Osteoblast (primary cell): Measurements from ENCODE around the gene HADHA. TPM values are rescaled to one million over a fixed set of nuclear protein-coding genes. Genes with fewer than 3 reads are reported as not detected.

Experiments
- DNase-seq: peaks from one replicate; pipeline ENCODE4 v3.0.0; 2011; ENCODE audit warnings: low spot score, mixed read lengths; ENCODE audit not compliant: insufficient read length; ENCODE audit errors: missing footprints
- H2AFZ ChIP-seq: 2 replicates; pipeline ENCODE4 v1.6.0; 2011; ENCODE audit warnings: mild to moderate bottlenecking, low read length
- H3K27ac ChIP-seq: 2 replicates; pipeline ENCODE4 v1.5.1; 2011; ENCODE audit warnings: mild to moderate bottlenecking, low read depth, low read length, moderate library complexity
- H3K27me3 ChIP-seq: 2 replicates; pipeline ENCODE4 v1.6.0; 2012; ENCODE audit warnings: mild to moderate bottlenecking, control low read depth, inconsistent platforms, low read length, moderate library complexity; ENCODE audit not compliant: insufficient read depth
- H3K36me3 ChIP-seq: 2 replicates; pipeline ENCODE4 v1.5.1; 2011; ENCODE audit warnings: mild to moderate bottlenecking, low read length, control low read depth, moderate library complexity; ENCODE audit not compliant: insufficient read depth
- H3K4me1 ChIP-seq: 2 replicates; pipeline ENCODE4 v1.5.1; 2011; ENCODE audit warnings: mild to moderate bottlenecking, low read length, control low read depth, moderate library complexity; ENCODE audit not compliant: insufficient read depth
- H3K4me2 ChIP-seq: 2 replicates; pipeline ENCODE4 v1.6.0; 2011; ENCODE audit warnings: mild to moderate bottlenecking, low read length; ENCODE audit not compliant: insufficient read depth
- H3K4me3 ChIP-seq: fragments of 200-600 bp; sonication (generic); 3 replicates; pipeline ENCODE4 v1.5.1; 2012; ENCODE audit warnings: mild to moderate bottlenecking, low read length, inconsistent platforms; ENCODE audit not compliant: insufficient read depth
- H3K79me2 ChIP-seq: 2 replicates; pipeline ENCODE4 v1.6.0; 2012; ENCODE audit warnings: mild to moderate bottlenecking, low read length, control low read depth, inconsistent platforms; ENCODE audit not compliant: insufficient read depth
- H3K9me3 ChIP-seq: 2 replicates; pipeline ENCODE4 v1.5.1; 2011; ENCODE audit warnings: low read depth, low read length, control low read depth
- H4K20me1 ChIP-seq: 2 replicates; pipeline ENCODE4 v1.6.0; 2012; ENCODE audit warnings: mild to moderate bottlenecking, low read length, control low read depth; ENCODE audit not compliant: insufficient read depth
- total RNA-seq: library from RNA; depleted of rRNA; stranded (reverse); fragments of >200 nt; gene quantifications from 2 replicates; pipeline ENCODE4 v1.2.3, GENCODE V29; 2012
- TF ChIP-seq, protein P1 (sequence below): IDR thresholded peaks from 2 replicates; pipeline ENCODE4 v1.5.1; 2011; ENCODE audit warnings: mild to moderate bottlenecking, low read depth, low read length, moderate library complexity; ENCODE audit errors: extremely low read depth

The HADHA gene
- total RNA-seq, 1 donor, result 113 TPM

DNA sequence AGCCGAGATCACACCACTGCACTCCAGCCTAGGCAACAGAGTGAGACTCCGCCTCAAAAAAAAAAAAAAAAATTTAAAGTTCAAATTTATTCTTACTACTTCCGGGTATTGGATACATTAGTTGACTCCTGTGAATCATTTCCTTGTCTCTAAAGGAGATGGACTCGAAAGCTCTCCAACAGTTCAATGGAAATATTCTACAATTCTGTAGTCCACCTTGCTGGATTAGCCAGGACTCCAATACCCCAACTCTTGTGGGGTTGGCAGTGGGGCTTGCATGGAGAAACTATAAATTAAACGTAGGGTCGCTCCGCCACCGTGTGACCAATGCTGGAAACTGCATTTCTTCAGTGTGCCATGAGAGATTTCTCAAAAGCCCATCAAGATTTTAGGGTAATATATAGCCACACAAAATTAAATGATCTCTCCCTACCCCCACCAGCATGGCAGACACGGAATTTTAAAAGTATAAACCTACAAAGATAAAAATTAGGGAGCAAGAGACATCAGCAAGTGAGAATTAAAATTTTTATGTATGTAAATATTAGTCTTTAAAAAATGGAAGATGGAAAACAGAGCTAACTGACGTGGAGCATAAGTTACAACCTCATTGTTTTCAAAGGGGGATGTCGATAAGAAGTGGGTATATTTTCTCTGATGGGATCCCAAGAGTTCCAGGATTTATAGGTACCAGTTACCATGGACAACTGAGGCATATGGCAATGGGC, 99.3 kb downstream of the HADHA start:
- Histone ChIP-seq H3K36me3 (no peaks in the 10 kb centered on the region), H4K20me1 (no peaks in the 10 kb centered on the region), H3K4me1 (peaks cover 6% of the 10 kb centered on the region), H3K9me3 (no peaks in the 10 kb centered on the region), H3K4me3 (no peak overlapping the region), H3K27me3 (peaks cover 1% of the 10 kb centered on the region), H3K27ac (no peak overlapping the region), H2AFZ (no peak overlapping the region), H3K79me2 (no peaks in the 10 kb centered on the region), H3K4me2 (peak overlapping the region; percentile 69)
- peak; percentile 87 for DNase-seq
- TF ChIP-seq, protein P1, sequence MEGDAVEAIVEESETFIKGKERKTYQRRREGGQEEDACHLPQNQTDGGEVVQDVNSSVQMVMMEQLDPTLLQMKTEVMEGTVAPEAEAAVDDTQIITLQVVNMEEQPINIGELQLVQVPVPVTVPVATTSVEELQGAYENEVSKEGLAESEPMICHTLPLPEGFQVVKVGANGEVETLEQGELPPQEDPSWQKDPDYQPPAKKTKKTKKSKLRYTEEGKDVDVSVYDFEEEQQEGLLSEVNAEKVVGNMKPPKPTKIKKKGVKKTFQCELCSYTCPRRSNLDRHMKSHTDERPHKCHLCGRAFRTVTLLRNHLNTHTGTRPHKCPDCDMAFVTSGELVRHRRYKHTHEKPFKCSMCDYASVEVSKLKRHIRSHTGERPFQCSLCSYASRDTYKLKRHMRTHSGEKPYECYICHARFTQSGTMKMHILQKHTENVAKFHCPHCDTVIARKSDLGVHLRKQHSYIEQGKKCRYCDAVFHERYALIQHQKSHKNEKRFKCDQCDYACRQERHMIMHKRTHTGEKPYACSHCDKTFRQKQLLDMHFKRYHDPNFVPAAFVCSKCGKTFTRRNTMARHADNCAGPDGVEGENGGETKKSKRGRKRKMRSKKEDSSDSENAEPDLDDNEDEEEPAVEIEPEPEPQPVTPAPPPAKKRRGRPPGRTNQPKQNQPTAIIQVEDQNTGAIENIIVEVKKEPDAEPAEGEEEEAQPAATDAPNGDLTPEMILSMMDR, result peak; percentile 80

DNA sequence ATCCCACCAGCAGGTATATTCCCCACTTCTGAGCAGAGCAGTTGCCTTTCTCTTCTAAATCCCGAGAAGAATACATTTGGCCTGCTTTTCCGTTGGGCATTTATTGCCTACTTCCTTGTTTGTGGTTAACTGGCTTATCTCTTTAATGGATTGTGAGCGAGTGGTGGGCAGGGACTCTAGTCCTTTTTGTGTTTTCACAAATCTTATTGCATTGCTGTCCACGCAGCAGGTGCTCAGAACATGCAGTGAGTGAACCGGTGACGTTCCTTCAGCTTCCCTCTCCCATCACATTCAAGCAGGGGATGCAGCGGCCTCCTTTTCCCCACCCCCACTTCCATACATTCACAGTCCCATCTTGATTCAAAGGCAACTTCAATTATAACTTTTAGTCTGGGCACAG, 100.4 kb downstream of the HADHA start:
- Histone ChIP-seq H3K4me3 (no peak overlapping the region), H3K79me2 (no peaks in the 10 kb centered on the region), H4K20me1 (no peaks in the 10 kb centered on the region), H3K4me2 (no peak overlapping the region), H3K4me1 (peaks cover 6% of the 10 kb centered on the region), H3K27me3 (no peaks in the 10 kb centered on the region), H3K36me3 (no peaks in the 10 kb centered on the region), H3K27ac (no peak overlapping the region), H2AFZ (no peak overlapping the region), H3K9me3 (no peaks in the 10 kb centered on the region)
- DNase-seq, result peak; percentile 14
- TF ChIP-seq, protein P1, result no peak

DNA sequence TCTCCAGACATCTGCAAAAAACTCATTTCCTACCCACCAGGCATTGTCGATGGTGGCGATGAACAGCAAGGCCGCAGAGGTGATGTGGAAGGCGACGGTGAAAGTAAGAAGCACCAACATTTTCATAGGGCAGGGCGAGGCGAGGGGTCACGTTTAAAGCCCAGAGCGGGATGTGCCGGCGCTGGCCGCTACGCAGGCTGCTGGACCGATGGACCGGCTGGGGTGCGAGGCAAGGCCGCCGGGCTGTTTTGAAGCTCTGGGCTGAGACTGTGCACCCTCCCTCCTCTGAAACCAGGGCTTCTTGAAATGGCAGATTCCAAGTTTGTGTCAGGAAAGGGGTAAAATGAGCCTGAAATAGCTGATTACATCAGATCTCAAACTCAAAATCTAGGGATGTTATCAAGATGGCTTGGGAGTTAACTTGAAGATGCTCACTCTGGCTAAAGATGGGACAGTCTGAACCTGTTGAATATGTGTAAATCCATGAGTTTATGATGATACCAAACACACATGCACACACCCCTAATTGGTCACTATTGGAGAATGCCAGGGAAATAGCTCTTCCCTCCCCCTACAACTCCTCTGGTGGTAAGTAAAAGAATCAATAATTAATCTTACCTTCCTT, 103.2 kb downstream of the HADHA start:
- DNase-seq, result no peak
- no peaks in the 10 kb centered on the region for H3K9me3 ChIP-seq
- H2AFZ ChIP-seq, result no peak overlapping the region
- peaks cover 5% of the 10 kb centered on the region for H3K36me3 ChIP-seq
- peaks cover 2% of the 10 kb centered on the region for H4K20me1 ChIP-seq
- peaks cover 6% of the 10 kb centered on the region for H3K4me1 ChIP-seq
- H3K4me3 ChIP-seq, result no peak overlapping the region
- TF ChIP-seq, protein P1, result no peak
- no peaks in the 10 kb centered on the region for H3K79me2 ChIP-seq
- no peaks in the 10 kb centered on the region for H3K27me3 ChIP-seq
- no peak overlapping the region for H3K27ac ChIP-seq
- H3K4me2 ChIP-seq, result no peak overlapping the region

Other genes starting within 250 kb of the HADHA start
- 128 and 151 TPM in 2 replicates for gene RAB10, start 210.5 kb downstream of the HADHA start, total RNA-seq
- gene GAREM2, start 71.5 kb downstream of the HADHA start, total RNA-seq, result 1.4 and 2.4 TPM in 2 replicates
- gene HADHB, start 307 bp upstream of the HADHA start, total RNA-seq, result 119 and 143 TPM in 2 replicates
- gene SELENOI, start 101.5 kb upstream of the HADHA start, total RNA-seq, result 11.6 and 13.0 TPM in 2 replicates
- under 0.01 and 0.59 TPM in 2 replicates for gene ADGRF3, start 102.2 kb upstream of the HADHA start, total RNA-seq
- gene DRC1, start 157.3 kb upstream of the HADHA start, total RNA-seq, result under 0.01 and 0.36 TPM in 2 replicates
- not detected in 2 replicates for gene OTOF, start 233.5 kb upstream of the HADHA start, total RNA-seq